ENCODE measurements around the gene EFHD2. TPM values are rescaled to one million over a fixed set of nuclear protein-coding genes. Genes with fewer than 3 reads are reported as not detected.
"Not testable (repeated sequence)": the region's sequence is repeated elsewhere in the genome, so short reads cannot be mapped to it uniquely, and the experiment has no call there.

Gene EFHD2
- total RNA-seq, 1 donor from 2014 or later = 6.6 TPM

- Mint-ChIP-seq H3K4me3 (ENCODE audit: unreplicated experiment) (no peak overlapping the region), H3K36me3 (ENCODE audit: low read depth, unreplicated experiment) (no peaks in the 10 kb centered on the region), H3K27ac (ENCODE audit: unreplicated experiment) (no peak overlapping the region), H3K4me1 (ENCODE audit: unreplicated experiment) (no peaks in the 10 kb centered on the region), H3K9me3 (ENCODE audit: unreplicated experiment) (no peaks in the 10 kb centered on the region), H3K27me3 (ENCODE audit: unreplicated experiment) (peaks cover 1% of the 10 kb centered on the region)
- TF ChIP-seq, protein P1, sequence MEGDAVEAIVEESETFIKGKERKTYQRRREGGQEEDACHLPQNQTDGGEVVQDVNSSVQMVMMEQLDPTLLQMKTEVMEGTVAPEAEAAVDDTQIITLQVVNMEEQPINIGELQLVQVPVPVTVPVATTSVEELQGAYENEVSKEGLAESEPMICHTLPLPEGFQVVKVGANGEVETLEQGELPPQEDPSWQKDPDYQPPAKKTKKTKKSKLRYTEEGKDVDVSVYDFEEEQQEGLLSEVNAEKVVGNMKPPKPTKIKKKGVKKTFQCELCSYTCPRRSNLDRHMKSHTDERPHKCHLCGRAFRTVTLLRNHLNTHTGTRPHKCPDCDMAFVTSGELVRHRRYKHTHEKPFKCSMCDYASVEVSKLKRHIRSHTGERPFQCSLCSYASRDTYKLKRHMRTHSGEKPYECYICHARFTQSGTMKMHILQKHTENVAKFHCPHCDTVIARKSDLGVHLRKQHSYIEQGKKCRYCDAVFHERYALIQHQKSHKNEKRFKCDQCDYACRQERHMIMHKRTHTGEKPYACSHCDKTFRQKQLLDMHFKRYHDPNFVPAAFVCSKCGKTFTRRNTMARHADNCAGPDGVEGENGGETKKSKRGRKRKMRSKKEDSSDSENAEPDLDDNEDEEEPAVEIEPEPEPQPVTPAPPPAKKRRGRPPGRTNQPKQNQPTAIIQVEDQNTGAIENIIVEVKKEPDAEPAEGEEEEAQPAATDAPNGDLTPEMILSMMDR (IDR thresholded peaks at IDR 0.05; ENCODE audit: unreplicated experiment) = no peak
- no peak for DNase-seq (ENCODE audit: low spot score)
Observed at GRCh38 chr1:15433471-15433870, 23.8 kb downstream of the EFHD2 start.

- not testable (repeated sequence) for DNase-seq (ENCODE audit: low spot score); H3K9me3 Mint-ChIP-seq (ENCODE audit: unreplicated experiment); H3K27me3 Mint-ChIP-seq (ENCODE audit: unreplicated experiment); H3K36me3 Mint-ChIP-seq (ENCODE audit: low read depth, unreplicated experiment); H3K27ac Mint-ChIP-seq (ENCODE audit: unreplicated experiment); H3K4me1 Mint-ChIP-seq (ENCODE audit: unreplicated experiment); H3K4me3 Mint-ChIP-seq (ENCODE audit: unreplicated experiment)
Observed at GRCh38 chr1:15434739-15435138, 25.1 kb downstream of the EFHD2 start.

GRCh38 chr1:15435239-15436077, 25.8 kb downstream of the EFHD2 start:
- Mint-ChIP-seq H3K36me3 (ENCODE audit: low read depth, unreplicated experiment) (no peaks in the 10 kb centered on the region), H3K27me3 (ENCODE audit: unreplicated experiment) (peaks cover 1% of the 10 kb centered on the region), H3K4me1 (ENCODE audit: unreplicated experiment) (no peaks in the 10 kb centered on the region), H3K4me3 (ENCODE audit: unreplicated experiment) (no peak overlapping the region), H3K9me3 (ENCODE audit: unreplicated experiment) (no peaks in the 10 kb centered on the region), H3K27ac (ENCODE audit: unreplicated experiment) (no peak overlapping the region)
- TF ChIP-seq, protein P1 (IDR thresholded peaks at IDR 0.05; ENCODE audit: unreplicated experiment) = no peak
- DNase-seq (ENCODE audit: low spot score) = no peak

- Mint-ChIP-seq H3K9me3 (ENCODE audit: unreplicated experiment) (no peaks in the 10 kb centered on the region), H3K4me1 (ENCODE audit: unreplicated experiment) (no peaks in the 10 kb centered on the region), H3K36me3 (ENCODE audit: low read depth, unreplicated experiment) (no peaks in the 10 kb centered on the region), H3K4me3 (ENCODE audit: unreplicated experiment) (no peak overlapping the region), H3K27ac (ENCODE audit: unreplicated experiment) (no peak overlapping the region), H3K27me3 (ENCODE audit: unreplicated experiment) (peaks cover 3% of the 10 kb centered on the region)
- no peak for DNase-seq (ENCODE audit: low spot score)
- TF ChIP-seq, protein P1 (IDR thresholded peaks at IDR 0.05; ENCODE audit: unreplicated experiment) = no peak
Observed at GRCh38 chr1:15436881-15437442, 27.3 kb downstream of the EFHD2 start.

DNA sequence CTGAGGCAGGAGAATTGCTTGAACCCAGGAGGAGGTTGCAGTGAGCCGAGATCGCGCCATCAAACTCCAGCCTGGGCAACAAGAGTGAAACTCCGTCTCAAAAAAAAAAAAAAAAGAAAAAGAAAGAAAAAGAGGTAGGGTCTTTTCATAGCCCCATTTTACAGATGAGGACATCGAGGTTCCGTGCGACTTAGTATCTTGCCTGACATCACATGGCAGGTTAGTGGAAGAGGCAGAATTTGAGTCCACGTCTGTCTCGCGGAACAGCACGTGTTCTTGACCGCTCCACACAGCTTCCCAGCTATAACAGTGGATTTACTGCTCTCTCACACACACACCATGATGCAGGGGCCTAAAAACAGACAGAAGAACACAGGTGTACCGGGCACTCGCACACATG, 29.6 kb downstream of the EFHD2 start:
- Mint-ChIP-seq H3K4me1 (ENCODE audit: unreplicated experiment) (no peaks in the 10 kb centered on the region), H3K4me3 (ENCODE audit: unreplicated experiment) (no peak overlapping the region), H3K36me3 (ENCODE audit: low read depth, unreplicated experiment) (no peaks in the 10 kb centered on the region), H3K27me3 (ENCODE audit: unreplicated experiment) (peaks cover 5% of the 10 kb centered on the region), H3K9me3 (ENCODE audit: unreplicated experiment) (no peaks in the 10 kb centered on the region), H3K27ac (ENCODE audit: unreplicated experiment) (no peak overlapping the region)
- TF ChIP-seq, protein P1 (IDR thresholded peaks at IDR 0.05; ENCODE audit: unreplicated experiment) = no peak
- DNase-seq (ENCODE audit: low spot score) = no peak
